HG03575 (cell line): ENCODE results near the gene BRSK1.

Experiments
- ATAC-seq: cut with Tn5 transposase; IDR thresholded peaks from one replicate; pipeline ENCODE4 v1.9.1; 2021; ENCODE audit not compliant: unreplicated experiment, insufficient number of reproducible peaks, low FRiP score; ENCODE audit errors: extremely low read depth

The BRSK1 gene

DNA sequence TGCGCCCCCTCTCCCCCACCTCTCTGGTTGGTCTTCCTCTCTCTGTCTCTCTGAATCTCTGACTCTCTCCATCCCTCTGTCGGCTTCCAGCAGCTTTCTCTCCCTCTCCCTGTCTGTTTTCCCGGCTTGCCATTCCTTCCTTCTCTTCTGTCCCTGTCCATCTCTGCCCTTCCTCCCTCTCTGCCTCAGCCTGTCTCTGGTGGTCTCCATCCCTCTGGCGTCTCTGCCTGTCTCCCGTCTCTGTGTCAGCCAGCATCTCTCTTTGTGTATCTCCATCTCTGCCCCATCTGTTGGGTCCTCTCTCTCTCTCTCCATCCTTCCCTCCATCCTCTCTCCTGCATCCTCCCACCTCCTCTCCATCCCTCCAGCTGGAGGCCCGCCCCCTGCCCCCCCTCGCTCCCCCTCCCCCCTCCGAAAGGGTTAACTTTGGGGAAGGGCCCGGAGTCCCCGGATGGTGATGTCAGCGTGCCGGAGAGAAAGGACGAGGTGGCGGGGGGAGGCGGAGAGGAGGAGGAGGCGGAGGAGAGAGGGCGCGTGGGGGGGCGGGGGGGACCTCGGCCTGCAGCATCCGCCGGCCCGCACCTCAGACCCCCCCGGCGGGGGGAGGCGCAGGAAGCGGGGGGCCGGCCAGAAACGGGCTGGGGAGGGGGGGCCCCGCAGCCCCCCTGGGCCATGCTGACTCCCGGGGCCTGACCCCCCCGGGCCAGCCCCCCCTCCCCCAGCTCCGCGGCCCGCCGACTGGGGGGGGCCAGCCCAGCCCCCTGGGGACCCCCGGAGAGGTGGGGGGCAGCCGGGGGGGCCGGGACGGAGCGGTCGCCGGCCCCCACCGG is at the start of gene BRSK1:
TSS of gene BRSK1 (plus strand) at position 450 of the 830 bp plus-strand sequence. CDS start 446 bp downstream, outside the sequence.
- no peak for ATAC-seq

DNA sequence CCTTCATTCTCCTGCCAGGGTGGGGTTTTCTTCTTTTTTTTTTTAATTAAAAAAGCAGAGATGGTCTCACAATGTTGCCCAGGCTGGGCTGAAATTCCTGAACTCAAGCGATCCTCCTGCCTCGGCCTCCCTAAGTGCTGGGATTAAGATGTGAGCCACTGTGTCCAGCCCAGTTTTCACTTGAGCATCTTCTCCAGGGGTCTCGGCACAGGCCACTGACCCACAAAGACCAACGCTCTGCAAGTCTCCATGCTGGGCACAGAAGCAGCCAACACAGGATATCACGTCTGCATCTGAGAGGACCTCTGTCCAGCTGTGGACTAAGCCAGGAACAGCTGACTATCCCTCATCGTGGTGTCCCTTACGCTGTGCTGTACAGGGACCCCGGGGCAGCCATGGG is 45.8 kb upstream of the BRSK1 start:
- ATAC-seq: no peak

DNA sequence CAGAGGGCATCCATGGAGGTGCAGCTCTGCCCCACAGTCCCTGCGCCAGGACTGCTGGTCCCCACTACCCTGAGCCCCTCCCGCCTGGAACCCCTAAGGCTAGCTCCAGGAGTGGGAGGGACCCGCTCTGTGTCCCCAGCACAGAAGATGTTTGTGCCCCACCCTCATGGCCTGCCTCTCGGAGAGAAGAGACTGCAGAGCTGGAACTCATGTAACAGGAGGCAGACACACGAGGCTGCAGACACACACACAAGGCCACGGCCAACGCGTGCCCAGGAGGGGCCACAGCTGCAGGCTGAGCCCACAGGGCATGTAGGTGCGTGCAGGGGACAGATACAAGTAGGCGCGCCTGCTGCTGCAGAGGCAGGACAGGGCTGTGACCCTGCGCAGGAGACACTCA is 44.8 kb upstream of the BRSK1 start:
- no peak for ATAC-seq

DNA sequence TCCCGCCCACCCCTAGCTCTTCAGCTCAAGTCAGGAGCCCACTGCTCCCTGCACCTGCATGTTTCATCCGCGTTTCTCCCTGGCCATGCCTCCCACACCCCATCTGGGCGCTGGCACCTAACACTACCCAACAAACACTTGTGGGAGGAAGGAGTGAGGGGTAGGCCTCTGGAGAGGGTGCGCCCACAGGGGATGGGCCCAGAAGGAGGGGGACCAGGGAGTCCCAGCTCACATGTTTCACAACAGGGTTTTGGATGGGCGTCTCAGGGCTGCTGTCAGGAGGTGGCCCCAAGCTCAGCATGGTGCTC is 43.1 kb upstream of the BRSK1 start:
- ATAC-seq: no peak

DNA sequence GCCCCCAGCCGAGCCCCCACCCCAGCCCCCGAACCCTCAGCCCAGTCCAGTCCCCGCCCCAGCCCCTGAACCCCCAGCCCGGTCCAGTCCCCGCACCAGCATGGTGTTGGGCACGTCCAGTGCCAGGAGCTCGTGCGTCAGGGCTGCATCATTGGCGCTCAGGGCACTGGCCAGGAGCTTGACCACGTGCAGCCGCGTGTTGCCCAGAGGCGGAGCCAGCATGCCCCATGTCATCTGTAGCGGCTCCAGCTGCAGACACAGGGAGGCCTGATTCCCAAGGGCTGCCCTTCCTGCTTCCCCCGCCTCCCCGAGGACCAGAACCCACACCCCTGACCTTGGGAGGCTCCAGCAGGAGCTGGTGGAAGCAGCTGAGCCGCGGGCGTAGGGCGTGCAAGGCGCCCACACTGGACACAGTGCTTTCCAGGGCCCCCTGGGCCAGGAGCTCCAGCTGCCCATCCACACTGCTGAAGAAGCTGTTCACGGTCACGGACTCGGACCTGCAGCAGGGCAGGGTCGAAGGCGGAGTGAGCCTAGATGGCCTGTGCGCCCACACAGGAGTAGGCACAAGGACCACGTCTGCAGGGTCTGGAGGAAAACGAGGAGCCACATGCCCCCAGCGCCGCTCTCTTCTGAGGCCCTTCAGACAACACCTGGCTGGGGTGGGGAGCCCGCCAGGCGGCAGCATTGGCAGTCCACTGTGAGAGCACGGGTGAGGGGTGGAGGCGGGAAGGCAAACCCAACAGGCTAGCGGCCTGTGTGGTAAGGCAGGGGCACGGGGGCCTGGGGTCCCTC is 42.5 kb upstream of the BRSK1 start:
- no peak for ATAC-seq

DNA sequence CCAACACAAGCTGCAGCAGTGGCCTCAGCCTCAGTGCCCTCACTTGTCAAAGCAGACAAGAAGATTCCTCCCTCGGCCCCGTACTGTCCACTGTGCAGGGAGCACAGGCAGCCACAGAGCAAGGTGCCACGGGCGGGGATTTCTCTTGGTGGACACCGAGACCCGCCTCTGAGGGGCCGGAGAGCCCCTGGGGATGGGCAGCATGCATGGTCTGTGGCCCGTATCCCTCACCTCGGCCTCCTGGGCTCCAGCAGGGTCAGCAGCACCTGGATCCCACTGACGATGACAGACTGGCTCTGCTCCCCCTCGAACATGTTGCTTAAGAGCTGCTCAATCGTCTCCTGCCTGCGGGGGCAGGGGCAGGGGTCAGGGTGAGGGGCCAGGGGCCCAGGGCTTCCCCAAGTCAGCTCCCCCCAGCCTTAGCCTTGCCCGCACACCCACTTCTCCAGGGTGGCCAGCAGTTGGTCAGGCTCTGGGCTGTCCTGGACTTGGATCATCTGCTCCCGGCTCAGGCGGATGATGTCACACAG is 41.8 kb upstream of the BRSK1 start:
- ATAC-seq: no peak

DNA sequence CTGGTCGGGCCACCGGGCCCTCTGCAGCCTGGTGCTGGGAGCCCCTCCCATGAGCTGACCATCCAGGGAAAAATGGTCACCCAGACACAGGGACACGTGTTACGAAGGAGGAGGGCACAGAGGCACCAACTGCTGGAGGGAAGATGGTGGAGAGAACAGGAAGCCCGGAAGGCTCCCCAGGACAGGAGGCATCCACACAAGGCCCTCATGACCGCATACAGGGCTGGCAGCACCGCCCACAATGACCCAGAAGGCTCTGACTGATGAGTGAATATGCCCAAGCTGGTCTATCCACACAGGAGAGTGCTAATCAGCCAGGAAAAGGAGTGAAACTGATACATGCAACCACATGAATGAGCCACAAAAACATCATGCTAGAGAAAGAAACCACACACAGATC is 41.3 kb upstream of the BRSK1 start:
- ATAC-seq: no peak

DNA sequence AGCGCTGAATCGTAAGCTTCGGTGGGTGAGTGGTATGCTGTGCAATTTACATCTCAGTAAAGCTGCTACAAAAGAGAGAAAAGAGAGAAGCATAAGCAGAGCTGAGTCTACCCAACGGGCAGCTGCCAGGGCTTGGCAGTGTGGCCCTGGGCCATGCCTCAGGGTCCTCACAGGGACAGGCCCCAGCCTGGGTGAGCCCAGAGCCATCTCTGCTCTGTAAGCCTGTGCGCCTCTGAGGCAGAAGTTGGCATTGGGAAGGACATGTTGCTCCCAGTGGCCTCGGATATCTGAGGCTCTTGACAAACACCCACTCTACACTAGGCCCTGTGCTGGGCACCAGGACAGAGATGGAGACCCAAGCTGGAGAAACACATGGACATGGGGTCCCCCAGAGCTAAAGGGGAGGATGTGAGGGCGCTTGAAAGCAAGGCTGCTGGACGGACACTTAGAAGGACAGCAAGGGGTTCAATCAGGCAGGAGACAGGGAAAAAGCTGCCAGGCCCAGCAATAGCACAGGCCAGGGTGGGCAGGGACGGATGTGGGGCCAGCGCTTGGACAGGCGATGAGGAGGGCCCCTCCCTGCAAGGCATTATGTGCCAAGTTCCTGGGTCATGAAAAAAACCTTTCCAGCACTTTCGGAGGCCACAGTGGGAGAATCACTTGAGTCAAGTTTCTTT is 39.7 kb upstream of the BRSK1 start:
- no peak for ATAC-seq

DNA sequence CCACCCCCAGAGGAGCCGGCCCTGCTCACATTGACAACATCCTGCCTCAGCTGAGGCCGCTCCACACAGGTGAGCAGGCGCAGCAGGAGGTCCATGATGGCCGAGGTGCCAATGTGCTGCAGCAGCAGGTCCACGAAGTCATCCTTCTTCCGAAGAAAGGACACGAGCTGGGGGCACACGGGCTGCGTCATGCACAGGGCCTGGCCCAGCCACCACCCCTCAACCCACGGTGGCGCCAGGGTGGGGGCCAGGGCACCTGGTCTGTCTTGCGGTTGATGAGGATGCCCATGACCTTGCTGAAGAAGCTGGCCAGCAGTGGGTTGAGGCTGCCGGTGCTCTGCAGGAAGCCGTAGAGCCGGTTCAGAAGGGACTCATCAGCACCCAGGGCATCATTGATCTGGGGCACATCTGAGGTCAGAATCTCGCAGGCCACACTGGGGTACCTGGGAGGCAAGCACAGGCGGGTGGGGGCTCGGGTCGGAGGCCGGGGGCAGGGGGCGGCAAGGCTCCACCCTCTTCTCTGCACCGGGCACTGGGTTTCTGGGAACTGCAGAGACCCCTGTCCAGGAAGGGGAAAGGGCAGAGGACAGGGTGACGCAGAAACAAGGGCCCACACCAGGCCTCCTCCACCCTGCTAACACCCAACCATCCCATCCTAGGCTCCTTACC is 38.4 kb upstream of the BRSK1 start:
- no peak for ATAC-seq

DNA sequence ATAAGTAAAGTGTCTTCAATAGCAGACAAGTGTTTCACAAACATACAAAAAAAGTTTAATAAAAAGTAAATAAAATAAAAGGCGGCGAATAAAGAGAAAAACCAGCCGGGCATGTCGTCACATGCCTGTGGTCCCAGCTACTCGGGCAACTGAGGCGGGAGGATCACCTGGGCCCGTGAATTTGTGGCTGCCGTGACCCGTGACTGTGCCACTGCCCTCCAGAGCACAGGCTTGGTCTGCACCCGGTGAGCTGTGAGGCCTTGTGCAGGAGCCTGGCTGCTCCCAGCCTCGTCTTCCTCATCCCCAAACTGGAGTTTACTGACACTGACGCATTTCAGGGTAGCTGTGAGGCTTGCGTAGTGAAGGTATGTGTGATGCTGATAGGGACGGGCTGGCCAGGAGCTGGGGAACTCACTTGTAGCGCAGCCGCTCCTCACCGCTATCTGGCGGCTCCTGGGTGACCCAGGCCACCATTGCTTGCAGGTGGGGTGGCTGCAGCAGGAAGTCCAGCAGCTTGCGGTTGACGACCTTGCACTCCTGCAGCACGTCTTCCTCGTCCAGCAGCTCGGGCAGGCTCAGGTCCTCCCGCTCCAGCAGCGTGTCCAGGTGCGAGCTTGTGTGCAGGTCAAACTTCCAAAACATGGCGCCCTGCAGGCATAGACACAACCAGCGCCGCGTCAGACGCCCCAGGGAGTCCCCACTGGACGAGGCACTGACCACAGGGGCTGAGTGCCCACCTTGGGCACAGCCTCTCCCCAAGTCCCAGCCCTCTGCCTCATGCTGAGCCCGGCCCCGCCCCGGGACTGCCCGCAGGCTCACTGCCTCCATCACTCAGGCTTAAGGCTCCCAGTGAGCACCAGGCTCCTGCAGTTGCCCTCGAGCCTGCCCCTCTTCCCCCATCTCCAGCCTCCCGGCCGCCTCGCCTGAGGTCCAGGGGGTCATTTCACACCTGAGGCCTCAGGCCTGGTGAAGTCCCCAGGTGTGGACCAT is 37.0 kb upstream of the BRSK1 start:
- no peak for ATAC-seq

DNA sequence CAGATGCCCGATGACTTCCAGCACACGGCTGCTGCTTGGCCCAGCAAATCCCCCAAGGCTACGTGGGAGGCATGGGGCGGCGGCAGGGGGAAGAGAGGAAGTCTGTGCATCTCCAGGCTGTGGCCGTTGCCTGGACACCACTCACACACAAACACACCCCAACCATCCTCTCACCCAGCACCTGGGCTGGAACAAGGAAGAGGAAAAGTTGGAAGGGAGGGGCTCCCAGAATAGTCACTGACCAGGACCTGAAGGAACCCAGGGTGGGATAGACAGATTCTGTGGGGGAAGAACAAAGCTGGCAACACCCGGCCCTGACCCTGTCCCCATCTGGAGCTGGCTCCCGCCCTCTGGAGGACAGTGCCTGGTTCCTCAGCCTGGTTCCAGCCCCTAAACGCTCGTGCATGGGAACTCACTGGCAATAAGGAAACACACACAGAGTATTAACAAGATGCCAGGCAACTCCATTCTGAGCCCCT is 36.1 kb upstream of the BRSK1 start:
- no peak for ATAC-seq

DNA sequence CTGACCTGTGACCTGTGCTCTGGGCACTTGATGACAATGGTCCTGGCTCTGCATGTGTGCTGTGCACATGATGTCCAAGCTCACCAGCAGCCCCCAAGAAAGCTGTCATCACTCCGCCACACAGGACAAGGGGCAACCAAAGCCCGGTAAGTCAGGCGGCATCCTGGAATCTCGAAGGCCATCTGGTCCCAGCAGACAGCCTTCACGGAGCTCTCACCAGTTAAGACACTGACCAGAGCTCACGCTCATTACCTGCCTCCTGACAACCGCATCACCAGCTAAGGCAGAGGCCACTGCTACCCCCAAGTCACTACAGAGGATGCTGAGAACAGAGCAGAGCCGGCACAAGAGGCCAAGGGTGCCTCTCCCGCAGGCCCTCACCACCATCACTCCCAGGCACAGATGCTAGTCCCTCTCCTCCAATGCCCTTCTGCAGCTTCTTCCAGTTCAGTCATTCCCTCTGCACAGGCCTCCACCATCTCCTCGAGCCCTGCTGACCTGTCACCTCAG is 35.6 kb upstream of the BRSK1 start:
- ATAC-seq: no peak

DNA sequence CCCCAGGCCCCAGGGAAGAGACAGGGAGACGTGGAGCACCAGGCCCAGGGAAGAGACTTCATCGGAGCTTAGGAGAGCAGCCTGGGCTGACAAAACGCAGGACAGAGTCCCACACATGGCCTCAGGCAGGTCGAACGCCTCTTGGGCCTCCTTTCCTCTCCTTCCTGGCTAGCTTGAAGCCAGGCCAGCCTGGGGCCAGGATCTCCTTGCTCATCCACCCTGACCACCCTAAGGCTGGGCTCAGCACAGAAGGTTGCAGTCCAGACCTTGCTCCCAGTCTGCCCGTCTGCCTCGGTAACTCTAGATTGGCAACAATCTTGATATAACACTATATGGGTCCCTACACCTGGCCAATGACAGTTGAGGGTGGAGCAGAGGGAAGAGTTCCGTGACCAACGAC is 35.1 kb upstream of the BRSK1 start:
- ATAC-seq: no peak

DNA sequence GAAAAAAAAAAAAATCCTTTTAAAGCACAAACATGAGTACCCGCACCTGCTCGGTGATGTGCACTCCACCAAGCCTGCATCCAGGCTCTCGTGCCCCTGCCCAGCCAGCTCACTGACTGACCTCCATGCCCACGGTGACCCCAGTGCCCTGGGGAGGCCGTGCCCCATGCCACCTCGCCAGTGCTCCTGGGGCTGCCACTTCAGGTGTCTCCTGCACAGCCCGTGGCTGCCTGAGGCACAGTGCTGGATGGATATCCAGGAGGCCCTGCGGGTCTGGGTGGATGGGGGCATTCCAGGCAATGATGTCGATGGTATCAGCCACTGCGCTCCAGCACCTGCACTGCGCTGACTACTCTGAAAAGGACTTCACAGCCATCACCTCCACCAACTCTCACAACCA is 34.0 kb upstream of the BRSK1 start:
- ATAC-seq: no peak

DNA sequence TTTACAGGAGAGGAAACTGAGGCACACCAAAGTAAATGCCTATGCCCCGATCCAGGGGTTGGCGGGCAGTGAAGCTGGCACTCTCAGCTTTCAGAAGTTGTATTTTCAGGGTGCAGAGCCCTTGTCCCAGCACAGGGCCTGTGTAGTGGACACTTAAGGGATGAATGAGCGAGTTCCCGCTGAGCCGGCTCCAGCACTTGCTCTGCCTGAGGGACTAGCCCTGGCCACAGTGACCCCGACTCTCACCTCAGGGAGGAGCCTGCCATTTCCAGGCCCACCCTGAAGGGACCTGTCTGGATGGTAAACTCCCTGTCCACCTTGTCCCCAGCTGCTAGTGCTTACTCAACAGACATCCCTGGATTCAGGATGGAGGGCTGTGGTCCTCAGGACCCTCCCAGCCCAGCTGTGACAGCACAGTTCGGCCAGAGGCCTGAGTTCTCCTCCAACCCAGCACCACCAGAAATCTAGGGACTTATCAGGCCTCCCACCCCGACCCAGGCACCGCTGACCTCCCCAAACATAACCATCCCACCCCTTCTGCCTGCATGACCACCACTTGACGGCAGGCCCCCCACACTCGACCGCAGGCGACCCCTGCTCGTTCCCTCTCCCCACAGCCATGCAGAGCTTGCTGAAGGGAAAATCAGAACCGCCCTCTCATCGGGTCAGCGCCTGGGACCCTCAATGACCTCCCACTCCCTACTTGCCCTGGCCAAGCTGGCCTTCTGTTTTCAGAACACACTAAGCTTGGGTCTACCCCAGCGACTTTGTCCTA is 33.3 kb upstream of the BRSK1 start:
- ATAC-seq: no peak

DNA sequence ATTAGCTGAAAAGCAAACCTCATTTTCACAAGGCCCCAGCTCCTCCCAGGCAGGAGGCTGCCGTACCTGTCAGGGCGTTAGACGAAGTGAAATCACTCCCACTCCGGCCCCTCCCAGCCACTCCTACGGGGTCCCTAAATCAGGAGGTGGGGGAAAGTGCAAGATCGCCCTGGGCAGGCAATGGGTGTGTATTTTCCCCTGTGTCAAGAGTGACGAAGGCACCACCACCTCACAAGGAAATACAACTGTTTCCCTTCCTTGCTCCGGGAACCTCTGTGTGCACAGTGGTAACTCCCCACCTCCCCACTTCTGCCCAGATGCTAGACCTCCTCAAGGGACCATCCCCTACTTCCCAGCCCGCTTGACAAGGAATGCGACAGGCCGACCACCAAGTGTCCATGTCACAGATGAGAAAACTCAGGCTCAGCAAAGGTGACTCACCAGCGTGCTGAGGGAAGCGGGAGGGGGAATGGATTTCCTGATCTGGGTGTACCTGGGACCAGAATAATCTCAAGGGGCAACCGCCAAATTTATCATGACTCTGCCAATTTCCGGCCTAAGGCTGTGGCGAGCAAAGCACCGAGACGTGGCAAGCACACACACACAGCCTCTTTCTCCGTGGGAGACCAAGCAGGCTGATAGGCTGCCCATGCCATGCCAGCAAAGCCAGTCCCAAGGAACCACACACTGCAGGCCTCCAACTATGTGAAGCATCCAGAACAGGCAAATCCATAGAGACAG is 32.3 kb upstream of the BRSK1 start:
- ATAC-seq: no peak
